Activated T-cell treated with anti-CD3 and anti-CD28 coated beads for 24 hours (primary cell): ENCODE measurements around the gene LBX2.
A peak's percentile ranks its signal among the peaks of the same experiment; 100 is the strongest.

Experiments used
- DNase-seq: peaks from one replicate; pipeline ENCODE4 v3.0.0-alpha.2; 2020; ENCODE audit warnings: low read depth

LBX2 gene

DNA sequence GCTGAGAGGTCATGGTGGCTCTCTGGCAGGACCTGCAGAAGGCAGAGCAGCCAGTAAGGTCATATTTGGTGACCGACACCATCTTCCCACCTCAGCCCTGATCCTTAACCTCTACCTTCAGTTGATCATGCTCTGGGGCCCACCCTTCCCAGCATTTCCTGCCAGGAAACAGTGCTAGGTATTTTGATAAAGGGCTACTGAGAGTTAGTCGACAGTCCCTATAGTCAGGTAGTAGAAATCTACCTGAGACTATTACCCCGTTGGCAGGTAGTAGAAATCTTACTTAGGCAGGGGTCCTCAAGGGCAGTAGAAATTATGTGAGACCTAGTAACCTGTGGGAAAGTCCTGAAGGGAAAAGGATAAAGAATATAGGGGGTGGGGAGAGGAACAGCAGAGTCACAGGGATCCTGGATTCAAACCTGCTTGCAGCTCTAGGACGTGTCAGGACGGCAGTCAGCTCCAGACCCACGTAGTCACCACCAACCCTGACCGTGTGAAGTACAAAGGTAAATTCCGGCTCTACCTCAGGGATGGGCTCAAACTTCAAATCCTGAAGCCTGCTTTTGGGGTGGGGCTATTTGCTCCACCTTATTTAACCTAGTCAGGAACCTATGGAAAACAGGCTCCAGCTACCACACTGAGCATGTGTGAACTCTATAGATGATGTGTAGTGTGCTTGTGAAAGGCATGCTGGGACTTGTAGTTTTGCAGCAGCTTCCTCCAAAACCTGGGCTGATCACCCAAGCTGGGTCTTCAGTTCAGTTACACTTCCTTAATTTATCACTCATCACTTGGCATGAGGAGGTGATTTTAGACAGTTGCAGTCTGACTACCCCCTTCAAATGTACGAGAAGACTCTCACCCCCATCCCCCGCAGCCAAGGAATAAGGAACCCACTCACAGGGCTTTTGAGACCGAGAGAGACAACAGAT, 26.6 kb upstream of the LBX2 start, which contains the start of gene DQX1:
TSS of gene DQX1 (minus strand) at position 515 of the 932 bp plus-strand sequence. CDS start at position 13, 502 bp downstream.
- no peak for DNase-seq

DNA sequence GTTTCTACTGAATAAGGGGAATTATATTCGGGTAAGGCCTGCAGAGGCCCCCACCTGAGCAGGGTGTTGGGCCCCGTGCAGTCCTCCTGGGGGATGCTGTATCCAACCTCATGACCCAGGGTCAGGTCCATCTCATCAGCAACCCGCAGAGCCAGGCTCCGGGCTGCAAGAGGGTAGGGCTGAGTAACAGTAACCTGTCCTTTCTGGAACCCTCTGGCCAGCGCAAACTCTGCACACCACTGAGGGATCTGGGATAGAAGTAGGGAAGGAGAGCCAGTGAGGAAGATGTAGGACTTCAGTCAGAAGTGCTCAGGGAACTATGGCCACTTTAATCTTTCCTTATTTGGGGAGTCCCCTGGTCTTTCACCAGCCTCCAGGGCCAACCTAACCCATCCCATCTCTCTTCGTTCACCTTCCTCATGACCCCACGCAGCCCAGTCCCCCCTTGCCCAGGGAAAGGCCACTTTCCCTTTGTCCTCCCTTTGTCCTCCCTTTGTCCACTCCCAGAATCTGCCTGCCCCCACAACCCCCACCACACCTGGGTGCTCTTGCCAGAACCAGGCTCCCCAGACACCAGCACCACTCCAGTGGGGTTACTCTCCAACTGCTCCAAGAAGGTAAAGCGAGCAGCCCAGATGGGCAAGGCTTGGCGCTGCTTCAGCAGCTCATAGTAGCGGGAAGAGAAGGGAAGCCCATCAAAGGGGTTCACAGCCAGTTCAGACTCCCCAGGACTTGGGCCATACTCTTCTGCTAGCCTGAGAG, 25.7 kb upstream of the LBX2 start:
- DNase-seq, result no peak

DNA sequence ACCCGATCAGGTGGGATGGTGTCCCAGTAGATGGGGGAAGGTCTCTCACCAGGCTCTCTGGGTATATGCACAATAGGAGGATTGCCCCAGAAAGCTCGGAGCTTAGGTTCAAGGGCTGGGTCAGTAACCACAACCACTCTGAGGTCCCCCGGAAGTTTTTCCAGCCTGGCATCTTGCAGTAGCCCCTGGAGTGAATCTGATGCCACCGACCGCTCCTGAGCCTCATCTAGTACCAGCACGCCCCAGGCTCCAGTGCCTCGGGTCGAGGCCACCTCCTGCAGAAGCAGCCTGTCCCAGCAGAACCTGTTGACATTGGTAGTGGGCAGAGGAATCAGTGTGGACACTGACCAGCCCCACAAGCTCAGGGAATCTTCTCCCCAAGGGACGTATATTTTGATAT, 24.6 kb upstream of the LBX2 start:
- DNase-seq, result no peak

DNA sequence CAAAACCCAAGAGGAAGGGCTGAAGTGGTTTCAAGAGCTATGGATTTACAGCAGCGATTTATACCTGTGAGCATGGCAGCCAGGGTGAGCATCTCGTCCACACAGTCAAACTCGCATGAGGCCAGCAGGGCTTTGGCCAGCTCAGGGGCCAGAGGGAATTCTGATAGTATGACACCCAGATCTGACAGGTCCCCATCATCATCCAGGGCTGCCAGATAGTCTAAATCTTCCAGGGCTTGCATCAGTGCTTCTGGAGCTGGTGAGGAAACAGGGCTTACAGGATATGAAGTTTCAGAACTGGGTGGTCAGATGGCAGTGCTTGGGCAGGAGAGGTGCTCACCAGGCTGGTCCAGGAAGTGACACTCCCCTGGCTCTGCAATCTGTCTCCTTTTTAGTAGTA, 23.1 kb upstream of the LBX2 start:
- no peak for DNase-seq

DNA sequence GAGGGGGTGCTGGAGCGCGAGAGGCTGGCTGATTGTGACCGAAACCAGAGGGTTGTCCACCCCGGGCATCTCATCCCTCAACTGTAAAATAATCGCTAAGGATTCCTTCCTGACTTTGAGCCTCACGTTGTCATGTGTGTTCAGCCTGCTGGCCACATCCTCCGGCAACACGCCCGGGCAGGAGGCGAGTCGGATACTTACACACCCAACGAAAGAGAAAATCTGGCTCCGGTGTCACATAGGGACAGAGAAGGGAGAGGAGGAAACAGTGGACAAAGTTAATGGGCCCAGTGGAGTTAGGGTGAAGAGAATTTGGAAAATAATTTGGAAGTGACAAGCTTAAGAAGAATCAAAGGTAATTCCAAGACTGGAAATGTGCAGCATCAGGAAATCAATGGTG, 17.2 kb upstream of the LBX2 start:
- DNase-seq, result no peak

DNA sequence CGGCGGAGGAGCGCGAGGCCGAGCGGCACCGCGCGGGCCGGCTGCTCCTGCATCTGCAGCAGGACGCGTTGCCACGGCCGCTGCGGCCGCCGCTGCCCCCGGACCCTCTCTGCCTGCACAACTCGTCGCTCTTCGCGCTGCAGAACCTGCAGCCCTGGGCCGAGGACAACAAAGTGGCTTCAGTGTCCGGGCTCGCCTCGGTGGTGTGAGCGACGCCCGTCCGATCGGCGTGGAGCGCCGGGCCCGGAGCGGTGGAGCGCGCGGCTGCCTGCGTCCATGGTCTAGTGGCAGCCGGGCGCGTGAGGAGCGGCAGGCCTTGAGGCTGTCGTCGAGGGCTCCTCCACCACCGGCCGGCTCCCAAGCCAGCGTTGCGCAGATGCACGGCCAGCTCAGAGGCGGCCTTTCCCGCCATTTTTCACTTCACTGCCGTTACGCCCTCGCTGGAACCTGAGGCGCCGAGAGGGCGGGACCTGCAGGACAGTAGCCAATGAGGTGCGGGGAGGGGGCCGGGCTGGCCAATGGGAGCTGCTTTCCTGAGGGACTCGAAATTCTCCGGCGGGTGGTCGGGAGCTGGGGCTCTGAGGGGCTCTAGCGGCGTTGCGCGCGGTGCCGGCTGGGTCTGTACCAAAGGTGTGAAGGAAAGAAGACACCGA, 16.7 kb upstream of the LBX2 start:
- DNase-seq, result peak; percentile 72

DNA sequence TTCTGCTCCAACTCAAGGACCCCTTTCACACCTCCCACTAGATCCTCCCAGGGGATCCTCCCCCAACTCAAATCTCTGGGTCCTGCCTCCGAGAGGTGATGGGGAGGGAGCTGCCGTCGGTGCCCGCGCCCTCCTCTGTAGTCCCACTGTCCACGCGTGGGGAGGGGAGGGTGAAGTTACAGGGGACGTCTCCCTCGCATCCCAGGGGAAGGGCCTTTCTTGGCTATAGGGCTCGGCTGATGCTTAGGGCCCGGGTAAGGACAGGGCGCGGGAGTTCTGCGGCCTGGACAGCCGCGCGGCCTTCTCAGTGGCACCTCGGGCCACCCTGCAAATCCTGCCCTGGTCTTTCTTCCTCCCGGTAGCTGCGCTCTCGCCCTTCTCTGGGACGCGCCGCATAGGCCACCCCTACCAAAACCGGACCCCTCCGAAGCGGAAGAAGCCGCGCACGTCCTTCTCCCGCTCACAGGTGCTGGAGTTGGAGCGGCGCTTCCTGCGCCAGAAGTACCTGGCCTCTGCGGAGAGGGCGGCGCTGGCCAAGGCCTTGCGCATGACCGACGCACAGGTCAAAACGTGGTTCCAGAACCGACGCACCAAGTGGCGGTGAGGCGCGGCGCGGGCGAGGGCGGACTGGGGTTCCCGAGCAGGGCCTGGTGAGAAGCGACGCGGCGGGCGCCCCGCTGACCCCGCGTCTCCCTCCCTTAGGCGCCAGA, 16.0 kb upstream of the LBX2 start:
- no peak for DNase-seq

DNA sequence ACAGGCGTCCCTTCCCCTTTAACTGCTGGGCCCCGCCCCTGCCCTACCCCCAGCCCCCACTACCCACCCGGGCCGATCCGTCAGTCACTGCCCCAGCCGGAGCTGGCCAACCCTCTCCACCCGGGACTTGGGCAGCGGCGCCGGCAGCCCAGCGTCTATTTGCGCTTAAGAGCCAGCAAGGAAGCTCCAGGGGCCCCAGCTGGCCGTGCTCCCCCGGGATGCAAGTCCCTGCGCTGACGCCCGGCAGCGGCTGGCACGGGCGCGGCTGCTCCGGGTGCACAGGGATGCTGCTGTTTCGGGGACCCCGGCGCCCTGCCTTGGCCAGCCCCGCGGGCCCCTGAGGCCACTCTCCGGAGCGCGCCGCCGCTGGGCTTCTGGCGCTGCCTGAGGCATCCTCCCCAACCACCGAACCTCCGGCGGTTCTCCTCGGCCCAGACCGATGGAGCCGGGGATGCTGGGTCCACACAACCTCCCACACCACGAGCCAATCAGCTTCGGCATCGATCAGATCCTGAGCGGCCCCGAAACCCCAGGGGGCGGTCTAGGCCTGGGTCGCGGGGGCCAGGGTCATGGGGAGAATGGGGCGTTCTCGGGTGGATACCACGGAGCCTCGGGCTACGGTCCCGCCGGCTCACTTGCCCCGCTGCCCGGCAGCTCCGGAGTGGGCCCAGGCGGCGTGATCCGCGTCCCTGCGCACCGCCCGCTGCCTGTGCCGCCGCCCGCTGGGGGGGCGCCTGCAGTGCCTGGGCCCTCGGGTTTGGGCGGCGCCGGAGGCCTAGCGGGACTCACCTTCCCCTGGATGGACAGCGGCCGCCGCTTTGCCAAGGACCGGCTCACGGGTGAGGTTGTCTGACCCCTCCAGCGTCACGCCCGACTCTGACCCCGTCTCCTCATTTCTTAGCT, 15.2 kb upstream of the LBX2 start, which contains the start of gene TLX2:
TSS of gene TLX2 (plus strand) at position 83 of the 903 bp plus-strand sequence. CDS start at position 440, 357 bp downstream.
- no peak for DNase-seq

DNA sequence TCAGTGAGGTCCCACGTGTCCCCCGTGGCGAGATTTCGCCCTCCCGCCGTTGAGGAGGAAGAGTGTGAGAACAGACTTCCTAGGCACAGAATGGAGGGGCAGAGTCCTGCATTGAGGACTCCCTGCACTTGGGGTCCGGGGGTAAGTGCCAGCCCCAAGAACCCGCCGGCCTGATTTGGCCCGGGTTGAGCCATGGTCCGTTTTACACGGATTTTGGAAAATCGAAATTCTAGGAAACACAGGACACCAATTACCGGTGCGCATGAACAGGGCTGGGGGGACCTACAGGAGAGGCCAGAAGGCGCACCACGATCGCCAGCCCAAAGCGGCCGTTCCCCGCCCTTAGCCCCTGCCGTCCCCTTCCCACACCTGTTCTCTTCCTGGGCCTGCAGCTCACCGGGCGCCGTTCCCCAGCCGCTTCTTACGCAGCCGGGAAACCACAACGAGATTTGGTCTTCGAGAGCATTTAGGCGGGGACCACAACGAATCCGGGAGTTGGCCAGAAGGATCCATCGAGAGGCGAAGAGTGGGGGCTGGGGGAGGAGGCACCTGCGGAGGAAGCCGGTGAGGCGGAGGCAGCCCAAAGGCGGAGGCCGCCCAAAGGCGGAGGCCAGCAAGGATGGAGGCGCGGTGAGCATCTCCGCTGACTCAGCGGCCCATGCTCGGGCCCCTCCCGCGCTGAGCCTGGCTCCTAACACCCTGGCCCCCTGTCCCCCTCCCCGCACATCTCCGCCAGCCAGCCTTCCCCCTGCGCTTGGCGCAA, 14.4 kb upstream of the LBX2 start:
- DNase-seq, result no peak

DNA sequence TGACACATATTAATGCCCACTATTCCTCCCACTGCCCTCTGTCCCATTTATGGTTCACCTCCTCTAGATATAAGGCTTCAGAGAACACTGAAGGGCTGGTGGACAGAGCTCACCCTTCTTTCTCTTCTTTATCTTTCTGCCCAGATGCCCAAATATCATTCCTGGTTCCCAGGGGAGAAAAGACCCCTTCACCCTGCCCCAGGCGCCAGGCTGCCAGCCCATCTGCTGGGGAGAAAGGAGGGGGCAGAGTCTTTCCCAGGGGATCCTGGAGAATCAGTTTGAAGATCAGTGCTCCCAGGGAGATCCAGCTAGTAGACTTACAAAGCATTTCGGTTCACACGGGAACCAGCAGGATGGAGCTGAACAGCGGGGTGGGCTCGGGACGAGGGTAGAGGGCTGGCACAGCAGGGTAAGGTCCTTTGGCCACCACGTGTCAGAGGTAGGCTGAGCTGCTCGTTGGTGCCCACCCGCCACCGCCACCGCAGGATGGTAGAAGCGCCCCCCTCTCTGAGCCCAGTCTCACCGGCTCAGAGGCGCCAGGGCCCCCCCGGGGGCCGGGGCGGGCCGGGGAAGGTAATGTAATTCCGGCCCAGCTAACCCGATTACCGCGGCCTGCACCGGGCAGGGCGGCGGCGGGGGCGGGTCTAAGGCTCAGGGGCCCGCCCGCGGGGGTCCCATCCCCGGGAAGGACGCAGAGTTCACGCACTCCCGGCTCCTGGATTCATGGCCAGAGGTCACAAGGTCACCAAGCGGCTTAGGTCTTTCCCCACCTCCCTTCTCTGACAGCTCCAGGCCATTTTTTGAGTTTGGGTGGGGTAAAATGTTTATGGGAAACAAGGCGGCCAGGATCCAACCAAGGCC, 13.6 kb upstream of the LBX2 start:
- no peak for DNase-seq

DNA sequence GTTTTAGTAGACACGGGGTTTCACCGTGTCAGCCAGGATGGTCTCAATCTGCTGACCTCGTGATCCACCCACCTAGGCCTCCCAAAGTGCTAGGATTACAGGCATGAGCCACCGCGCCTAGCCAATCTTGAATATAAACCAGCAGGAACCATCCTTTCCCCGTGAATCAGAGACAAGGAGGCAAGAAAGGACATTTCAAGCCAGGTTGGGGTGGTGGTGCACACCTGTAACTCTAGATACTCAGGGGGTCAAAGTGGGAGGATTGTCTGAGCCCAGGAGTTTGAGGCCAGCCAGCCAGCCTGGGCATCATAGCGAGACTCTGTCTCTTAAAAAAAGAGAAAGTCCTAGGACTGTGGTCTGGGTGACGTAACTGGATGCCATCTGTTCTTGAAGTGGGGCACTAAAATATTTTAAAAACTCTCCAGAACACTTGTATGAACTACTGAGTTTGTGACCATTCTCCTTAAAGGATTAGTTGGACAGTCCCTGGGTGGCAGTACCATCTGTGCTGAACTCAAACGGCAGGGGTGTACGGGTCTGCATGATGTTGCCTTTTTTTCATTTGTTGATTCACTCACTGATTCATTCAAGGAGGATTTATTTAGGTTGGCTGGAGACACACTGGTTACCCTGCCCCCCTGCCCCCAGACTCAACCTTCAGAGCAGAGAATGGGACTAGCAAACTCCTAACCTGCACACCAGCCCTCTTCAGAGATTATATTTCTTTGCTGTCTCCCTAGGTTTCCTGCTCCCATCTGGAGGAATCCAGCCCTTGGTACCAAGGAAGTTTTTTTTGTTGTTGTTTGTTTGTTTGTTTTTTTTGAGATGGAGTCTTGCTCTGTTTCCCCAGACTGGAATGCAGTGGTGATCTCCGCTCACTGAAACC, 11.9 kb upstream of the LBX2 start:
- no peak for DNase-seq

DNA sequence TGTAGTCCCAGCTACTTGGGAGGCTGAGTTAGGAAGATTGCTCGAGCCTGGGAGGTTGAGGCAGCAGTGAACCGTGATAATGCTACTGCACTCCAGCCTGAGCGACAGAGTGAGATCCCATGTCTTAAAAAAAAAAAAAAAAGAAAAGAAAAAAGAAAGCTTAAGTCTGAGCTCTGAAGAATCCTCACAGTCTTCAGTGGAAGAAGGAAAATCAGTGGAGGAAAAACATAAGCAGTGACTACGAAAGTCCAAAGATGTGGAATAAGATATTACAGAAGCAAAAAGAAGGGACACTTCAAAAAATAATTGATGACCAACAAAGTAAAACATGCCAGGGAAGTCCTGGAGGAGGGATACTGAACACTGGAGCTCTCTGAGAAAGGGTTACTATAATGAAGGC, 10.9 kb upstream of the LBX2 start:
- DNase-seq, result no peak

DNA sequence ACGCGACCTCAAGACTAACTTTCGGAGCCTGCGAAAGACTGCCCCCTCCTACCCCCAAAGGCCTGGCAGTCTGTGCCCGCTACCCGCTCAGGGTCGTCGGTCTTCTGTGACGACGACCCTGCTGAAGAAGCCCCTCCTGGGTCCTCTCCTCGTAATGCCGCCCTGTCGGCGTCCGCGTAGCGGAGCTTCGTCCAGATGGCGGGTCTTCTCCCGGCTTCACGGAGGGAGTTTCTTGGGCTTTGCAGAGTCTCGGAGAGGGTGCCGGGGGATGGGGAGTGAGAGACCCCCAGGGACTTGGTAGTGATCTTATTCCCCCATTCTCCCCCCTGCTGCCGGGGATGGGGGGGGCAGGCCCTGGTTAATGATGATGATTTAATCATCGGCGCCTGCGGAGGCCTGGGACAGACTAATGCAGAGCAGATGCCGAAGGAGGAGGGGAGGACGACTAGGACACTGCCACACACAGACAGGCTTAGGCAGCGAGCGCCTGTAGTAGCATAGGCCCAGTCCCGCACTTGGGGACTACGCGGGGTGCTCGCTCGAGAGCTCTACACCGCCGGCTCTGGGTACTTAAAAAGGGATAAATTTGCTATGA, 8.6 kb upstream of the LBX2 start:
- DNase-seq, result no peak

DNA sequence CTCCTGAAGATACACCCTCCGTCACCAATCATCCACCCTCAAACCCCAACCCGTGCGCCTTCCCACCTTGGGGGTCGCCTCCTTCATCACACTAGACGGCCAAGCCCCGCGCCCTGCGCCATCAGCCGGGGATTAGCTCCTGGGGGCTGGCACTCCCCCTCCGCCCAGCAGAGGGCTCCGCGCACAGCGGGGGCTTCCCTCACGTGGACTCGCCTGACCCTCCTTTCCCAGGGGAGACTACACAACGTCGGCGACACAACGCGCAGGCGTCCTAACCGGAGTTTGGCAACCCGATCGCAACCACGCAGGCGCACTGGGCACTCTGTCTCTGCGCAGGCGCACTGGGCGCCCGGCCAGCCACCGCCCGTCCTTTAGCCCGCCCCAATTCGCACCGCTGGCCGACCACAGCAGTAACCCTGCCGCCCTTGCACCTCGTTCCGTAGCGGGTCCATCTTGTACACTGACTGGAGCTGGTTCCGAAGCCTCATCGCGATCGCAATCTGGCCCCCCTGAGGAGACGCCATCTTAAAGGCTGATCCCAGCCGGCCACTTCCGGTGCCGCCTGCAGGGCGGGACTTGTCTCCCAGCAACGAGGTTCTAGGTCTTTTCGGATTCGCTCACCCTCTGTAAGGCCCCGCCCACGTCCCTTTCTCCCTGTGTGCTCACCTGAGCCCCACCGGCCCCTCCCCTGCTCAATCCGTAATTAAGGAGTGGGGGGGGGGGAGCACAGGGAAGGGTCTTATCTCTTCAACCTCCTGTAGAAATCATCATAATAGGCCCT, 7.9 kb upstream of the LBX2 start, which contains the start of gene PCGF1:
TSS of gene PCGF1 (minus strand) at position 551 of the 781 bp plus-strand sequence. CDS start at position 524, 27 bp downstream.
- DNase-seq, result peak; percentile 99

DNA sequence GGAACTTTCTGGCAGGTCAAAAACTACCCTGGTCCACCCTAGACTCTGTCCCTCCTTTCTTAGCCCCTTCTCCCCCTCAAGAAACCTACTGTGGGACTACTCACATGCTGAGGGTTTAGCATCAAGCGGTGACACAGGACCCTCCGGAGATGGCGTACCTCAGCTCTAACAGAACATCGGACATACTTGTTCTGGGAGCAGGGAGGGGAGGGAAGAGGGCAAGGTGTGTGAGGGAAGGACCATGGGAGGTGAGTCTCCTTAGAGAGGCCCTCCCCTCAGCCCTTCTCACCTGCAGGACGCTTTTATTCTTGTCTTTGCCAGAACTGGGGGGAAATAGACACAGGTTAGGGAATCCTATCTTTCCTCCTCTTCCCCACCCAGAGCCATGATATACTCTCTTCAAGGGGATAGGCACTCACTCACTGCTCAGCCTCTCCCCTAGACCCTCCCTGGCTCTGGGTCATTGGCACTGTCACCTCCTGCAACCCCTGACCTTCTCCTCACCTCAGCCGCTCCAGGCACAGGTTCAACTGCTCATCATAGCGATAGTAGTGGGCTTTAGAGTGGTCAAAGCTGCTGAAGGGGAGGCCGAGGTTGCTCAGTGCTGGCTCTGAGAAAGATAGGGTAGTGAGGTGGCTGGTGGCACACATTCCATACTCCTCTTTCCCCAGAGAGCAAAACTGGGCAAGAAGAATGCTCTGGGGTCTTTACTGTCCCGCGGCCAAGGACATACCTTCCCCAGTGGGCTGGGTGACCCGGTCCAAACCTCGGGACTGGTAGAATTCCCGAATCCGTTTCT, 6.2 kb upstream of the LBX2 start:
- no peak for DNase-seq

DNA sequence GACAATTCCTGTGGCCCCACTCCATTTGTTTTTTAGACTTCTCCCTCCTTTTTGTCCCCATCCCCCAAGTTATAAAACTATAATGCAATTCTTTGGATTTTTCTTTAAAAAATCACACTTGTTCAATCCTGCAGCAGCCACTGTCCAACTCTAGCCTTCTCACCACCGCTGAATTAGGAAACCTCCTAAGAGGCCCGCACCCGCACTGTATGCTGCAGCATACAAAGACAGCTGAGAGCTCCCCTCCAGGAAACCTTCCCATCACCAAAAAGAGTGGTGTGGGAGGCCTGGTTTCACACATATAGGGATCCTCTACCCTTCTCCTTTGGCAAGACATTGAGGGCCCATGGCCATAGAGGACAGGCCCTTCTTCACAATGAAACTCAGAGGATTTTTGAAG, 5.2 kb upstream of the LBX2 start:
- DNase-seq, result no peak
